Calu3 (cell line): ENCODE data around the gene ZBTB20. TPM values are rescaled to one million over a fixed set of nuclear protein-coding genes. Genes with fewer than 3 reads are reported as not detected.

ENCODE experiments used
- BruUV-seq: library from RNA; stranded (reverse); fragments of 400-500 nt; replicated peaks from 2 replicates; lab custom pipeline; 2021; lab: Mats Ljungman, UMichigan
- CTCF ChIA-PET: fragments of 300-600 bp; sonication (Branson Sonifier 250); formaldehyde crosslinking; loops from one replicate; lab custom pipeline; 2022; ENCODE audit warnings: antibody characterized with exemption; lab: Charles Lee
- DNase-seq: peaks from one replicate; pipeline ENCODE4 v3.0.0; 2022
- H3K27ac Mint-ChIP-seq: one replicate; pipeline ENCODE4 v1.8.0; 2022; ENCODE audit warnings: mixed read lengths; ENCODE audit not compliant: unreplicated experiment
- H3K27me3 Mint-ChIP-seq: one replicate; pipeline ENCODE4 v1.8.0; 2022; ENCODE audit warnings: mixed read lengths; ENCODE audit not compliant: unreplicated experiment
- H3K36me3 Mint-ChIP-seq: one replicate; pipeline ENCODE4 v1.8.0; 2022; ENCODE audit warnings: mild to moderate bottlenecking, moderate library complexity, mixed read lengths; ENCODE audit not compliant: insufficient read depth, unreplicated experiment
- H3K4me1 Mint-ChIP-seq: one replicate; pipeline ENCODE4 v1.8.0; 2022; ENCODE audit warnings: mild to moderate bottlenecking, low read depth, mixed read lengths; ENCODE audit not compliant: unreplicated experiment
- H3K4me3 Mint-ChIP-seq: one replicate; pipeline ENCODE4 v1.8.0; 2022; ENCODE audit warnings: mild to moderate bottlenecking, low read depth, moderate library complexity, mixed read lengths; ENCODE audit not compliant: unreplicated experiment
- H3K9me3 Mint-ChIP-seq: one replicate; pipeline ENCODE4 v1.8.0; 2022; ENCODE audit warnings: low read depth, mixed read lengths; ENCODE audit not compliant: unreplicated experiment
- CTCF ChIP-seq: fragments of 200-600 bp; IDR thresholded peaks from one replicate; pipeline ENCODE4 v1.8.0; 2022; ENCODE audit warnings: antibody characterized with exemption; ENCODE audit not compliant: unreplicated experiment
- intact Hi-C: fragments of 100-400 bp; cut with micrococcal nuclease; formaldehyde crosslinking; loops from one replicate; pipeline ENCODE4 v1.10.0; 2022; ENCODE audit not compliant: unreplicated experiment
- total RNA-seq: library from RNA; stranded (reverse); gene quantifications from 2 replicates; pipeline ENCODE4 v1.2.3, GENCODE V29; 2022

ZBTB20 gene
- total RNA-seq, 1 experiment from 2014 or later = 24.1 TPM

GRCh38 chr3:114498539-114499370 lies 648.3 kb downstream of the ZBTB20 start:
- no TSS peak for BruUV-seq
- intact Hi-C loops = no loop called here

DNA sequence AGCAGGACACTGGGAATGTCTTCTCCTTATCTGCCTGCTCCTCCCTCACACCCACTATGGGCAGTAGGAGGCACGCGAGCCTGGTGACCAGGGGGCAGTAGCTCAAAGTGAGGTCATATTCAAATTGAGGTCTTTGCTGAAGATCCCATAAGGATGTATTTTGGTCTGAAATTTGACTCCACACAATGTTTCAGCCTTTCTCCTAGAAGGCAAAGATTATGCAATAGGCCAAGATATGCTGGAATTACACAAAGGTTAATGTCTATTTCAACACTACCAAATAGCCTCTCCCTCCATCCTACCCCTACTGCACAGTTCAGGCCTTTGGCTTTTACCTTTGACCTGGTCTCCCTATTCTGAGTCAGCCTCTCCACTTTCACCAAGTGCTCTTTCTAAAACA lies 650.2 kb downstream of the ZBTB20 start:
- DNase-seq = no peak
- no peaks in the 10 kb centered on the region for H3K9me3 Mint-ChIP-seq
- no peaks in the 10 kb centered on the region for H3K27me3 Mint-ChIP-seq
- H3K27ac Mint-ChIP-seq = peak overlapping the region; percentile 22
- CTCF ChIA-PET = no interaction called here
- TF ChIP-seq CTCF = no peak
- no peaks in the 10 kb centered on the region for H3K36me3 Mint-ChIP-seq
- peaks cover 40% of the 10 kb centered on the region for H3K4me1 Mint-ChIP-seq
- no peak overlapping the region for H3K4me3 Mint-ChIP-seq
- intact Hi-C loops = no loop called here
- no TSS peak for BruUV-seq

More at GRCh38 chr3:114498539-114499370, 648.3 kb downstream of the ZBTB20 start:
- Mint-ChIP-seq H3K4me3 (no peak overlapping the region), H3K9me3 (no peaks in the 10 kb centered on the region), H3K27me3 (no peaks in the 10 kb centered on the region), H3K36me3 (no peaks in the 10 kb centered on the region), H3K27ac (peak overlapping the region; percentile 55), H3K4me1 (peaks cover 40% of the 10 kb centered on the region)
- CTCF ChIA-PET = interaction anchor here (0.5 to 0.6 kb wide), 2 partner anchors 29 to 44 kb away, joined by 6 to 11 read pairs; no protein-coding TSS in a partner anchor
- no peak for TF ChIP-seq CTCF
- DNase-seq = peak; percentile 76

DNA sequence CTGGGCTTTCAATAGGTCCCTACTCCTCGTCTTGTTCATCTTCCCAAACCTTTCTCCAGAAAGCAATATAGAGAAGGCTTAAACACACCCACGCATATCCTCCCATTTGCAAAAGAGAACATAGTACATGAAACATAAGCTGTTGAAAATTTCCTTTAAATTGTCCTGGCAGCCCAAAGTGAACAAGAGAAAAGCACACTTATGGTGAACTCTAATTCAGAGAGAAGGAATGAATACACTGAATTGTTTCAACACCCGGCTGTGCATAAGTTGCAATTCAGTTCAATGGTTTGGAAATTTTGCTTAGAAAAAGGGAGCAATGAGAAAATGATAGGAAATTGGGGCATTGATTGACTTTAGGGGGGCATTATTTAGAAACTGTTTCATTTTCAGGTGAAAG lies 650.6 kb downstream of the ZBTB20 start:
- no peak overlapping the region for H3K27ac Mint-ChIP-seq
- BruUV-seq = no TSS peak
- H3K36me3 Mint-ChIP-seq = no peaks in the 10 kb centered on the region
- intact Hi-C loops = no loop called here
- CTCF ChIA-PET = no interaction called here
- no peak for TF ChIP-seq CTCF
- H3K4me1 Mint-ChIP-seq = peaks cover 40% of the 10 kb centered on the region
- no peak overlapping the region for H3K4me3 Mint-ChIP-seq
- H3K27me3 Mint-ChIP-seq = no peaks in the 10 kb centered on the region
- H3K9me3 Mint-ChIP-seq = no peaks in the 10 kb centered on the region
- DNase-seq = no peak

DNA sequence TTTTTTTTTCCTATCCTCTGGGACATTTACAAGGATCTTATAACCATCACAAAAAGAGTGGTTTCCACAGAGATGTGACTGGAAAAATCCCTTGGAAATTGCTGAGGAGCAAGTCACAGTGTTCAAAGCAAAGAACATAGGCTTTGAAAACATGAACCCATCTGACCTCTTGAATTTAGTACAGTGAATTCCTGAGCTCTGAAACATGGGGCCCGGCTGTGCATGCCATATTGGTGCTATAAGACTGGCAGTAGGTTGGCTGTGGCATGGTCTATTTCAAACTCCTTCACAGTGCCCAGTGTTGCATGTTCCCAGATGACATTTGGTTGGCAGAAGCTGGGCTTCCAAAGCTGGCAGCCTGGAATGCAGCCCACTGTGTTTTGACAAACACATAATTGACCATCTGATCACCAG lies 651.1 kb downstream of the ZBTB20 start:
- no peak for DNase-seq
- no TSS peak for BruUV-seq
- TF ChIP-seq CTCF = no peak
- H3K36me3 Mint-ChIP-seq = no peaks in the 10 kb centered on the region
- no peaks in the 10 kb centered on the region for H3K9me3 Mint-ChIP-seq
- intact Hi-C loops = no loop called here
- no peak overlapping the region for H3K4me3 Mint-ChIP-seq
- H3K27ac Mint-ChIP-seq = no peak overlapping the region
- CTCF ChIA-PET = no interaction called here
- no peaks in the 10 kb centered on the region for H3K27me3 Mint-ChIP-seq
- H3K4me1 Mint-ChIP-seq = peaks cover 40% of the 10 kb centered on the region
